ENCODE measurements around the gene TP53TG3.
"Not testable (repeated sequence)": the region's sequence is repeated elsewhere in the genome, so short reads cannot be mapped to it uniquely, and the experiment has no call there.

TP53TG3 gene, protein sequence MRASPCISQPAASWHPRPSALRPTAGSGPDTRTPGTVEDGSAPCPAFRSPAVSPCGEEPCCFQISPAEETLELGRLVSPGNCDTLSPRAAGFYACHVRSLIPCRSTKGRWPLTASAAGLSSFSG

GRCh38 chr16:32676065-32676464, at the start of gene TP53TG3:
TSS of gene TP53TG3 (minus strand) at chr16:32676165. CDS start at chr16:32676097, 68 bp downstream.
- not testable (repeated sequence) for DNase-seq (ENCODE audit: low spot score)

DNA sequence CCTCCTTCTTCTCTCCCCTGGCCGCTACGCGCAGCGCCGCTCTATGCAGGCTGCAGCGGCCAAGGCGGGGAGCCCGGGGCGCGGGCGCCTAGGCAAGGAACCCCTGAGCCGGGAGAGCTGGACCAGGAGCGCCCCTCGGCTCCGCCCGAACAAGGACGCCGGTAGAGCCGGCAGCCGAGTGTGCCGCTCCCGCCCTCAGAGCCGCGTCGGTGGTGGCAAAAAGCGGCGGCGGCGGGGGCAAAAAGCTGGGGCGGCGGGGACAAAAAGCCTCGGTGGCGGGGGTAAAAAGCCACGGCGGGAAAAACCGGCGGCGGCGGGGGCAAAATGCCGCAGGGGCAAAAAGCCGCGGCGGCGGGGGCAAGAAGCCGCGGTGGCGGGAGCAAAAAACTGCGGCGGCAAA, 25.1 kb downstream of the TP53TG3 start:
- not testable (repeated sequence) for DNase-seq (ENCODE audit: low spot score)

DNA sequence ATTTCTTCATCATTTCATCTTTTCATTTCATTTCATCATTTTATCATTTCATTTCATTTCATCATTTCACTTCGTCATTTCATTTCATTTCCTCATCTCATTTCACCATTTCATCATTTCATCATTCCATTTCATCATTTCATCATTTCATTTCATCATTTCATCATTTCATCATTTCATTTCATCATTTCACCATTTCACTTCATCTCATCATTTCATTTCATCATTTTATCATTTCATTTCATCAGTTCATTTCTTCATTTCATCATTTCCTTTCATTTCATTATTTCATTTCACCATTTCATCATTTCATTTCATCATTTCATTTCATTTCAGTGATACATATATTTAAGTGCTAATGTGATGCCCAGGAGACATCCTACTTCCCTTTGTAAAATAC, 28.4 kb downstream of the TP53TG3 start:
- DNase-seq (ENCODE audit: low spot score), result not testable (repeated sequence)

DNA sequence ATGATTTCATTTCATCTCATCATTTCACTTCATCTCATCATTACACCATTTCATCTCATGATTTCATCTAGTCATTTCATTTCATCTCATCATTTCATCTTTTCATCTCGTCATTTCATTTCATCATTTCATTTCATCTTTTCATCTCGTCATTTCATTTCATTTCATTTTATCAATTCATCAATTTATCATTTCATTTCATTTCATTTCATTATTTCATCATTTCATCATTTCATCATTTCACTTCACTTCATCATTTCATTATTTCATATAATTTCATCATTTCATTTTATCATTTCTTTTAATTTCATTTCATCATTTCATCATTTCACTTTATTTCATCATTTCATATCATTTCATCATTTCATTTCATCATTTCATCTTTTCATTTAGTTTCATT, 29.2 kb downstream of the TP53TG3 start:
- DNase-seq (ENCODE audit: low spot score), result not testable (repeated sequence)

GRCh38 chr16:32646177-32646576, 29.8 kb downstream of the TP53TG3 start:
- not testable (repeated sequence) for DNase-seq (ENCODE audit: low spot score)

- not testable (repeated sequence) for DNase-seq (ENCODE audit: low spot score)
Measured at GRCh38 chr16:32645278-32645908, 30.6 kb downstream of the TP53TG3 start.

DNA sequence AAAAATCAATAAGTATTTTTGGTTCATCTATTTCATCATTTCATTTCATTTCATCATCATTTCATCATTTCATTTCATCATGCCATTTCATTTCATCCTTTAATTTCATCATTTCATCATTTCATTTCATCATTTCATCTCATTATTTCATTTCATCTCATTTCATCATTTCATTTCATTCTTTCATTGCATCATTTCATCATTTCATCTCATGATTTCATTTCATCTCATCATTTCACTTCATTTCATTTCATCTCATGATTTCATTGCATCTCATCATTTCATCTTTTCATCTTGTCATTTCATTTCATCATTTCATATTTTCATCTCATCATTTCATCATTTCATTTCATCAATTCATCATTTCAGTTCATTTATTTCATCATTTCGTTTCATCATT, 31.2 kb downstream of the TP53TG3 start:
- DNase-seq (ENCODE audit: low spot score), result not testable (repeated sequence)

DNA sequence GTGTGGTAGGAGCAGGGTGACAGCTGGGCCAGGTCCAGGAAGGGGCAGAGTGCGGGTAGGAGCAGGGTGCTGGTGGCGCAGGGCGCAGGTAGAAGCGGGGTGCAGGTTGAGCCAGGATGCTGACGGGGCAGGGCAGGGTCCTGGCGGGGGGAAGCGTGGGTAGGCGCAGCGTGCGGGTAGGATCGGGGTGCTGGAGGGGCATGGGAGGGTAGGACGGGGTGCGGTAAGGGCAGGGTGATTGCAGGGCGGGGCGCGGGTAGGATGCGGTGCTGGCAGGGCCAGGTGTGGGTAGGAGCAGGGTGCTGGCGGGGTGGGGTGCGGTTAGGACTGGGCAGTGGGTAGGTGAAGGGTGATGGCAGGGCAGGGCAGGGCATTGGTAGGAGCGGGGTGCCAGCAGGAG, 38.4 kb downstream of the TP53TG3 start:
- not testable (repeated sequence) for DNase-seq (ENCODE audit: low spot score)

DNA sequence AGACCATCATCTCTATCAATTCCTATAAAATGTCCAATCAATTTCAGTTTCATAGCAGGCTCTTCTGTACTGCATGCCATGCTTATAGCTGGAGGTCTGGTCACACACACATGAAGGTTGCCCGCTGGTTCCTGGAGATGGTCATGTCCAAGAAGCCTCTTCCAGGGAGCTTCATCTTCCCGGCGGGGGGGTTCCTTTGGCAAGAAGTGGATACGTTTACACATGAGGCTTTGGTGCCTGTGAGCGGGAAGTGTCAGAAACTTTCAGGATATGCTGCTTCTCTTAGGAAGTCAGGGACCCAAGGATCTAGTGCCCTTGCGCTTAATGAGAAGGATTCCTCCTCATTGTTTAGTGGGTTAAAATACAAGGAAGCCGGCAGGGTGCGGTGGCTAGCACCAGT, 43.9 kb downstream of the TP53TG3 start:
- DNase-seq (ENCODE audit: low spot score), result not testable (repeated sequence)
